ENCODE measurements around the gene ASCL1. TPM values are rescaled to one million over a fixed set of nuclear protein-coding genes. Genes with fewer than 3 reads are reported as not detected.

Gene ASCL1
- total and polyA plus RNA-seq, 9 donors: 0.06 to 3.3 (median 0.18) TPM; not detected in 2

- WGBS, 3 donors: 45 to 54% (median 50%) methylated on average over 5 of the region's 5 CpGs
- TF ChIP-seq POLR2A (IDR thresholded peaks at IDR 0.05): no peak
- no peak for TF ChIP-seq EP300 (IDR thresholded peaks at IDR 0.05)
- no peak for TF ChIP-seq CTCF (IDR thresholded peaks at IDR 0.05)
- DNase-seq: no peak
- intact Hi-C loops (cut with DNase I): no loop called here
- H3K27ac ChIP-seq: no peak overlapping the region
- H3K4me1 ChIP-seq (ENCODE audit: insufficient read depth): no peaks in the 10 kb centered on the region
- H3K27me3 ChIP-seq: no peaks in the 10 kb centered on the region
- no peak overlapping the region for H3K4me3 ChIP-seq
- no peaks in the 10 kb centered on the region for H3K36me3 ChIP-seq
- no peaks in the 10 kb centered on the region for H3K9me3 ChIP-seq
These were observed 19.3 kb downstream of the ASCL1 start for GRCh38 chr12:102976609-102977280.

DNA sequence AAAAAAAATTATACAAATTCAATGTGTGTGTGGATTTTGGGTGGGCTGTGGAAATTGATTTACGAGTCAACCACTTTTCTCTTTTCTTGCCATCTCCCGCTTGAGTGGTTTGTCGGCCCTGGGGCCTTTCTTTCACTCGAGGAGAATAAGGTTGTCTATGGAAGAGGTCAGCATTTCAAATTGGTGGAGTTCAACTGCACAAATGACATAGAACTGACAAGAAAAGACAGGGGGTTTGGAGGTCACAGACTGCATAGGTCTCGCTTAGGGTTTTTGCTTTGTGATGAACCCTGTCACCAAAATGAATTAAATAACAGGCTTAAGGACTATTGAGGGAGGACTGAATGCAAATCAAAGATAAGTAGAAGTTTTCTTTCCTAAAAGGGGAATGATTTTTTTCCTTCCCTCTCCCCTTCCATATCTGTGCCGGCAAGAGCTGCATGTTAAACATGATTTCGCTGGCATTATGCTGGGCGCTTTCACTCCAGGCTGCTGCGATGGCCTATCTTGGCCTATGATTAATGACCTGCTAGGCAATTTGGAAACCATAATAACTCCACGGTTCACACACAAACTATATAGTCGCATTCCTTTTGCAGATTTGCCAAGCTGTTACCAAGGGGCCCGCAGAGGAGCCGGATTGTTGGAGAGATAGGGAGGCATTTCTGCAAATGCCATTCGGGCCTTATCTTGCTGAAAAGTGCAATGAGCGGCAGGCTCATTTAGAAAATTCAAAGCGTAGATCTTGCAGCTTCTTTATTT, 20.7 kb downstream of the ASCL1 start:
- no peak for DNase-seq
- Histone ChIP-seq H3K9me3 (no peaks in the 10 kb centered on the region), H3K27ac (no peak overlapping the region), H3K4me1 (ENCODE audit: insufficient read depth) (no peaks in the 10 kb centered on the region), H3K4me3 (no peak overlapping the region), H3K36me3 (no peaks in the 10 kb centered on the region), H3K27me3 (no peaks in the 10 kb centered on the region)
- intact Hi-C loops (cut with DNase I): no loop called here
- WGBS, 3 donors: 35 to 47% (median 36%) methylated on average over 16 of the region's 16 CpGs
- TF ChIP-seq CTCF (IDR thresholded peaks at IDR 0.05) (no peak), EP300 (IDR thresholded peaks at IDR 0.05) (no peak), POLR2A (IDR thresholded peaks at IDR 0.05) (no peak)

DNA sequence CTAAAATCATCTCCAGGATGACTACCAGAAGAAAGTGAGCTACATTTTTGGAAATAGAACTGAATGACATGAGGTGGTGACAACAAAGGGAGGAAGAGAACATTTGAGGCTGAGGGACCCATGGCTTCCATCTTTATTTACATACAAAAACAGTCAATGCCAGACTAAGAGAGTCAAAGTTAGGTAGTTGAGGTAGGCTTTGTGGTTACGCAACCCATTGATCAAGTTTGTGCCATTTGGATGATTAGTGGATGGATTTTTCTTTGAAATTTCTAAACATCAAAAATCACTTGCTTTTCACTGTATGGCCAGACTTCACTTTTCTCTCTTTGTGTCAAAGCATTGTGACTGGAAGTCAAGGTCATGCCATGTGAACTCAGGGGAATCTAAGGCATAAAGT, 22.9 kb downstream of the ASCL1 start:
- intact Hi-C loops (cut with DNase I): no loop called here
- H3K9me3 ChIP-seq: no peaks in the 10 kb centered on the region
- no peak for DNase-seq
- H3K36me3 ChIP-seq: no peaks in the 10 kb centered on the region
- H3K4me3 ChIP-seq: no peak overlapping the region
- WGBS, 3 donors: 92 to 95% (median 94%) methylated on average over 1 of the region's 1 CpG
- H3K4me1 ChIP-seq (ENCODE audit: insufficient read depth): no peaks in the 10 kb centered on the region
- TF ChIP-seq POLR2A (IDR thresholded peaks at IDR 0.05) (no peak), CTCF (IDR thresholded peaks at IDR 0.05) (no peak), EP300 (IDR thresholded peaks at IDR 0.05) (no peak)
- H3K27ac ChIP-seq: no peak overlapping the region
- H3K27me3 ChIP-seq: no peaks in the 10 kb centered on the region

- H3K27ac ChIP-seq: no peak overlapping the region
- no peaks in the 10 kb centered on the region for H3K36me3 ChIP-seq
- intact Hi-C loops (cut with DNase I): no loop called here
- no peaks in the 10 kb centered on the region for H3K4me1 ChIP-seq (ENCODE audit: insufficient read depth)
- 53 to 74% (median 70%) methylated on average over 2 of the region's 2 CpGs for WGBS, 3 donors
- TF ChIP-seq EP300 (IDR thresholded peaks at IDR 0.05): no peak
- no peak for TF ChIP-seq CTCF (IDR thresholded peaks at IDR 0.05)
- TF ChIP-seq POLR2A (IDR thresholded peaks at IDR 0.05): no peak
- no peaks in the 10 kb centered on the region for H3K9me3 ChIP-seq
- no peak for DNase-seq
- H3K4me3 ChIP-seq: no peak overlapping the region
- no peaks in the 10 kb centered on the region for H3K27me3 ChIP-seq
These were observed 32.9 kb downstream of the ASCL1 start for GRCh38 chr12:102990419-102990818.

All from ovary (tissue), 9 donors.